Epithelial cell of proximal tubule (primary cell): ENCODE measurements around the gene TNK2. TPM values are rescaled to one million over a fixed set of nuclear protein-coding genes. Genes with fewer than 3 reads are reported as not detected.

Source experiments
- DNase-seq: peaks from one replicate; pipeline ENCODE4 v3.0.0-alpha.2; 2011; ENCODE audit warnings: low read depth
- H3K4me3 ChIP-seq: 2 replicates; pipeline ENCODE4 v1.5.1; 2011; ENCODE audit warnings: low read depth, mild to moderate bottlenecking, low read length
- total RNA-seq: library from RNA; depleted of rRNA; stranded (reverse); fragments of >200 nt; gene quantifications from 2 replicates; pipeline ENCODE4 v1.2.3, GENCODE V29; 2015
- TF ChIP-seq, protein P1 (sequence below): conservative IDR thresholded peaks from 2 replicates; pipeline ENCODE4 v1.5.1; 2012; ENCODE audit warnings: low read depth, mild to moderate bottlenecking, low read length

Gene TNK2
- total RNA-seq, 1 donor from 2014 or later = 21.0 TPM

DNA sequence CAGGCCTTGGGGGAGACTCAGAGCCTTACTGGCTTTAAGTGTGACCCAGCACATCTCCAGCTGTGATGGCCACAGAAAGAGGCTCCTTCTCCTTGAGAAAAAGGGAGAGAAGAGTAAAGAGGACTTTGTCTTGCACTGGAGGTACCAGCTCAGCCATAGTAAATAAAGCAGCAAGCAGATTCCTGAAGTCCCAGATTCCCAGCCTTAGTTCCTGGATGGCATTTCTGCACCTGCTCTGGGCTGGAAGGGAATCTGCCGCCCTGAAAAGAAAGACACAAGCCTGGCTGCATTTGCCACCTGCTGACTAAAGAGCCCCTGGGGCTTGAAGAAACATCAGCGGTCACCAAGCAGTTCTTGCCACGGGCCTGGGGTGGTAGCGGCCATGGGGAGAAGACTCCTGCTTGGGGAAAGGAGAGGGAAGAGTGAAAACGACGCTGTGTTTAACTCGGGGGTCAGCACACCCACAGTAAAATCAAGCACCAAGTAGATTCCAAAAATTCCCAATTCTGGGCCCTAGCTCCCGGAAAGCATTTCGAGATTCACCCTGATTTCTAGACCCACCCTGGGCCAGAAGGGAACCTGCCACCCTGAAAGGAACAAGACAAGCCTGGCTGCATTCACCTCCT is 24.2 kb upstream of the TNK2 start:
- TF ChIP-seq, protein P1, sequence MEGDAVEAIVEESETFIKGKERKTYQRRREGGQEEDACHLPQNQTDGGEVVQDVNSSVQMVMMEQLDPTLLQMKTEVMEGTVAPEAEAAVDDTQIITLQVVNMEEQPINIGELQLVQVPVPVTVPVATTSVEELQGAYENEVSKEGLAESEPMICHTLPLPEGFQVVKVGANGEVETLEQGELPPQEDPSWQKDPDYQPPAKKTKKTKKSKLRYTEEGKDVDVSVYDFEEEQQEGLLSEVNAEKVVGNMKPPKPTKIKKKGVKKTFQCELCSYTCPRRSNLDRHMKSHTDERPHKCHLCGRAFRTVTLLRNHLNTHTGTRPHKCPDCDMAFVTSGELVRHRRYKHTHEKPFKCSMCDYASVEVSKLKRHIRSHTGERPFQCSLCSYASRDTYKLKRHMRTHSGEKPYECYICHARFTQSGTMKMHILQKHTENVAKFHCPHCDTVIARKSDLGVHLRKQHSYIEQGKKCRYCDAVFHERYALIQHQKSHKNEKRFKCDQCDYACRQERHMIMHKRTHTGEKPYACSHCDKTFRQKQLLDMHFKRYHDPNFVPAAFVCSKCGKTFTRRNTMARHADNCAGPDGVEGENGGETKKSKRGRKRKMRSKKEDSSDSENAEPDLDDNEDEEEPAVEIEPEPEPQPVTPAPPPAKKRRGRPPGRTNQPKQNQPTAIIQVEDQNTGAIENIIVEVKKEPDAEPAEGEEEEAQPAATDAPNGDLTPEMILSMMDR = no peak
- no peak overlapping the region for H3K4me3 ChIP-seq
- no peak for DNase-seq

- H3K4me3 ChIP-seq = no peak overlapping the region
- no peak for DNase-seq
- TF ChIP-seq, protein P1 = no peak
Measured at GRCh38 chr3:195931582-195932273, 23.4 kb upstream of the TNK2 start.

DNA sequence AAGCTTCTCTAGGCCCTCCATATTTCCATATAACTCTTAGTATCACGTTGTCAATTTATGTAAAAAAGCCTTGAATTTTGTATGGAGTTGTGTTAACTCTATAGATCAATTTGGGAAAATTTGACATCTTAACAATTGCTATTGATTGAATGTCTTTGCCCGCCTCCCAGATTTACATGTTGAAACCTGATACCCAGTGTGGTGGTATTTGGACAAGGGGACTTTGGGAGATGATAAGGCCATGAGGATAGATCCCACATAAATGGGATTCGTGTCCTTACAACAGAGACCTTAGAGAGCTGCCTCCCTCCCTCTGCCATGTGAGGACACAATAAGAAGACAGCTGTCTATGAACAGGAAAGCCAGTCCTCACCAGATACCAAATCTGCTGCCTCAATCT is 21.1 kb upstream of the TNK2 start:
- TF ChIP-seq, protein P1 = no peak
- H3K4me3 ChIP-seq = no peak overlapping the region
- no peak for DNase-seq

GRCh38 chr3:195921334-195921791 is 13.0 kb upstream of the TNK2 start:
- no peak for DNase-seq
- no peak overlapping the region for H3K4me3 ChIP-seq
- TF ChIP-seq, protein P1 = no peak

GRCh38 chr3:195918176-195918575 is 9.8 kb upstream of the TNK2 start:
- no peak overlapping the region for H3K4me3 ChIP-seq
- DNase-seq = no peak
- TF ChIP-seq, protein P1 = no peak

GRCh38 chr3:195916991-195917390 is 8.6 kb upstream of the TNK2 start:
- H3K4me3 ChIP-seq = no peak overlapping the region
- no peak for DNase-seq
- TF ChIP-seq, protein P1 = no peak
